HepG2 (cell line): ENCODE results near the gene TIMELESS. TPM values are rescaled to one million over a fixed set of nuclear protein-coding genes. Genes with fewer than 3 reads are reported as not detected.

ENCODE experiments used
- KDM1A ChIP-seq: IDR thresholded peaks from 2 replicates; pipeline ENCODE4 v1.6.1; 2016; ENCODE audit warnings: missing compliant biosample characterization
- MAZ ChIP-seq, 2 experiments: sonication (generic) in 1 of 2; formaldehyde crosslinking in 1 of 2; IDR thresholded peaks; 2 replicates each; pipeline versions ENCODE4 v1.5.0 to v1.6.1; 2012 to 2020; ENCODE audit warnings: low read depth in 2 of 2, mild to moderate bottlenecking in 2 of 2, borderline replicate concordance in 1 of 2, improper control_type of control experiment in 1 of 2, low read length in 1 of 2, missing genetic modification reagents in 1 of 2, moderate library complexity in 1 of 2
- NR0B2 ChIP-seq: sonication (generic); formaldehyde crosslinking; IDR thresholded peaks from 2 replicates; pipeline ENCODE4 v1.4.0; 2020; ENCODE audit warnings: mild to moderate bottlenecking, missing genetic modification reagents
- RORA ChIP-seq: sonication (generic); formaldehyde crosslinking; IDR thresholded peaks from 2 replicates; pipeline ENCODE4 v1.5.0; 2020; ENCODE audit warnings: mild to moderate bottlenecking, missing genetic modification reagents, moderate library complexity
- ZNF407 ChIP-seq: sonication (generic); formaldehyde crosslinking; IDR thresholded peaks from one replicate; pipeline ENCODE4 v1.5.1; 2020; ENCODE audit warnings: mild to moderate bottlenecking, missing genetic modification reagents; ENCODE audit errors: not compliant biosample characterization
- ZNF577 ChIP-seq: sonication (generic); formaldehyde crosslinking; IDR thresholded peaks from 2 replicates; pipeline ENCODE4 v1.4.0; 2020; ENCODE audit warnings: mild to moderate bottlenecking, low read depth, missing genetic modification reagents, borderline replicate concordance
- ZUFSP ChIP-seq: sonication (generic); formaldehyde crosslinking; IDR thresholded peaks from 2 replicates; pipeline ENCODE4 v1.9.0; 2021; ENCODE audit warnings: missing genetic modification reagents, mild to moderate bottlenecking, borderline replicate concordance
- polyA plus RNA-seq, 8 experiments: library from polyadenylated mRNA; depleted of rRNA in 3 of 8; stranded (reverse) in 7 of 8; unstranded in 1 of 8; fragments of >200 nt; fragmentation: Illumina TruSeq in 4 of 8; extraction: Trizol in 4 of 8; gene quantifications; 2 replicates each; pipeline versions ENCODE4 v1.2.1 to v1.2.3, GENCODE V29; 2011 to 2016; ENCODE audit warnings: low read depth in 4 of 8, missing spikeins in 1 of 8, mixed read lengths in 1 of 8; ENCODE audit not compliant: insufficient read depth in 1 of 8
- total RNA-seq, 5 experiments: library from RNA; depleted of rRNA; stranded (reverse); fragments of >200 nt; fragmentation: Illumina TruSeq; extraction: Trizol; gene quantifications; 2 replicates each; pipeline ENCODE4 v1.2.3, GENCODE V29; 2016; ENCODE audit warnings: low read depth in 1 of 5
- TF ChIP-seq, protein P1 (sequence below): sonication (generic); formaldehyde crosslinking; IDR thresholded peaks from 2 replicates; pipeline ENCODE4 v1.5.1; 2020; ENCODE audit warnings: mild to moderate bottlenecking, missing genetic modification reagents, moderate library complexity

The TIMELESS gene
- total and polyA plus RNA-seq, 2 of the 13 experiments (the other 11 are each of a cell fraction or from before 2014, with no cell fraction given): 4.0 to 20.3 TPM

GRCh38 chr12:56448860-56449621, at the start of gene TIMELESS (continued):
- peak; percentile 78 for TF ChIP-seq ZNF407 (CRISPR knock-in tag)
- TF ChIP-seq ZUFSP (CRISPR knock-in tag): no peak
- peak; percentile 82; the same call in 1 of the 2 replicates for TF ChIP-seq NR0B2
- no peak for TF ChIP-seq KDM1A
- TF ChIP-seq, protein P1, sequence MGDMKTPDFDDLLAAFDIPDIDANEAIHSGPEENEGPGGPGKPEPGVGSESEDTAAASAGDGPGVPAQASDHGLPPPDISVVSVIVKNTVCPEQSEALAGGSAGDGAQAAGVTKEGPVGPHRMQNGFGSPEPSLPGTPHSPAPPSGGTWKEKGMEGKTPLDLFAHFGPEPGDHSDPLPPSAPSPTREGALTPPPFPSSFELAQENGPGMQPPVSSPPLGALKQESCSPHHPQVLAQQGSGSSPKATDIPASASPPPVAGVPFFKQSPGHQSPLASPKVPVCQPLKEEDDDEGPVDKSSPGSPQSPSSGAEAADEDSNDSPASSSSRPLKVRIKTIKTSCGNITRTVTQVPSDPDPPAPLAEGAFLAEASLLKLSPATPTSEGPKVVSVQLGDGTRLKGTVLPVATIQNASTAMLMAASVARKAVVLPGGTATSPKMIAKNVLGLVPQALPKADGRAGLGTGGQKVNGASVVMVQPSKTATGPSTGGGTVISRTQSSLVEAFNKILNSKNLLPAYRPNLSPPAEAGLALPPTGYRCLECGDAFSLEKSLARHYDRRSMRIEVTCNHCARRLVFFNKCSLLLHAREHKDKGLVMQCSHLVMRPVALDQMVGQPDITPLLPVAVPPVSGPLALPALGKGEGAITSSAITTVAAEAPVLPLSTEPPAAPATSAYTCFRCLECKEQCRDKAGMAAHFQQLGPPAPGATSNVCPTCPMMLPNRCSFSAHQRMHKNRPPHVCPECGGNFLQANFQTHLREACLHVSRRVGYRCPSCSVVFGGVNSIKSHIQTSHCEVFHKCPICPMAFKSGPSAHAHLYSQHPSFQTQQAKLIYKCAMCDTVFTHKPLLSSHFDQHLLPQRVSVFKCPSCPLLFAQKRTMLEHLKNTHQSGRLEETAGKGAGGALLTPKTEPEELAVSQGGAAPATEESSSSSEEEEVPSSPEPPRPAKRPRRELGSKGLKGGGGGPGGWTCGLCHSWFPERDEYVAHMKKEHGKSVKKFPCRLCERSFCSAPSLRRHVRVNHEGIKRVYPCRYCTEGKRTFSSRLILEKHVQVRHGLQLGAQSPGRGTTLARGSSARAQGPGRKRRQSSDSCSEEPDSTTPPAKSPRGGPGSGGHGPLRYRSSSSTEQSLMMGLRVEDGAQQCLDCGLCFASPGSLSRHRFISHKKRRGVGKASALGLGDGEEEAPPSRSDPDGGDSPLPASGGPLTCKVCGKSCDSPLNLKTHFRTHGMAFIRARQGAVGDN: peak; percentile 97
- TF ChIP-seq MAZ (IDR thresholded peaks at IDR 0.05; ENCODE audit: borderline replicate concordance, low read depth, low read length): peak; percentile 39; the same call in 1 of the 2 replicates
- peak; percentile 58; the same call in 1 of the 2 replicates for TF ChIP-seq MAZ (CRISPR knock-in tag; IDR thresholded peaks at IDR 0.05; ENCODE audit: low read depth)
- TF ChIP-seq ZNF577: no peak
- TF ChIP-seq RORA: no peak
